HK-2 (cell line): ENCODE measurements around the gene RPL38.

Experiments used
- DNase-seq: peaks from one replicate; pipeline ENCODE4 v3.0.0-alpha.2; 2018; ENCODE audit not compliant: unreplicated experiment

RPL38 gene

GRCh38 chr17:74227271-74228080 lies 24.0 kb downstream of the RPL38 start:
- no peak for DNase-seq

GRCh38 chr17:74228306-74228978 lies 25.0 kb downstream of the RPL38 start:
- no peak for DNase-seq

GRCh38 chr17:74230896-74231295 lies 27.4 kb downstream of the RPL38 start:
- DNase-seq: no peak

GRCh38 chr17:74231928-74232907 lies 28.7 kb downstream of the RPL38 start:
- DNase-seq: no peak

- no peak for DNase-seq
Observed at GRCh38 chr17:74233937-74234336, 30.5 kb downstream of the RPL38 start.

- no peak for DNase-seq
Observed at GRCh38 chr17:74234486-74234885, 31.0 kb downstream of the RPL38 start.

- DNase-seq: no peak
Observed at GRCh38 chr17:74235040-74235581, 31.6 kb downstream of the RPL38 start.

GRCh38 chr17:74235911-74236371 lies 32.5 kb downstream of the RPL38 start:
- no peak for DNase-seq

- DNase-seq: no peak
Observed at GRCh38 chr17:74237321-74237720, 33.8 kb downstream of the RPL38 start.

- no peak for DNase-seq
Observed at GRCh38 chr17:74239172-74239571, 35.7 kb downstream of the RPL38 start.

GRCh38 chr17:74240618-74241205 lies 37.2 kb downstream of the RPL38 start:
- DNase-seq: no peak

- no peak for DNase-seq
Observed at GRCh38 chr17:74241431-74241830, 38.0 kb downstream of the RPL38 start.

- no peak for DNase-seq
Observed at GRCh38 chr17:74241847-74242246, 38.4 kb downstream of the RPL38 start.

GRCh38 chr17:74243013-74243755 lies 39.7 kb downstream of the RPL38 start:
- DNase-seq: no peak

GRCh38 chr17:74244128-74244527 lies 40.6 kb downstream of the RPL38 start:
- no peak for DNase-seq

- DNase-seq: no peak
Observed at GRCh38 chr17:74244548-74244947, 41.1 kb downstream of the RPL38 start.

- DNase-seq: no peak
Observed at GRCh38 chr17:74245145-74245831, 41.8 kb downstream of the RPL38 start.

GRCh38 chr17:74245871-74246270 lies 42.4 kb downstream of the RPL38 start:
- no peak for DNase-seq

- DNase-seq: no peak
Observed at GRCh38 chr17:74249590-74250270, 46.3 kb downstream of the RPL38 start.
